ENCODE data around the gene SOX5. TPM values are rescaled to one million over a fixed set of nuclear protein-coding genes. Genes with fewer than 3 reads are reported as not detected.

SOX5 gene
- total and polyA plus RNA-seq, 9 of the 15 experiments (the other 6 are each of a cell fraction or from before 2014, with no cell fraction given) = 8.3 to 16.5 (median 11.9) TPM

- Histone ChIP-seq H3K9ac (ENCODE audit: insufficient read depth in 1 of 2, low read depth in 2 of 2, low read length in 2 of 2) (no peak overlapping the region), H3K27ac (ENCODE audit: extremely low read depth, low read depth, low read length) (no peak overlapping the region), H3K36me3 (ENCODE audit: control insufficient read depth, insufficient read depth, low read length) (no peaks in the 10 kb centered on the region), H3K9me1 (ENCODE audit: control insufficient read depth, insufficient read depth, low read length) (no peaks in the 10 kb centered on the region), H2AFZ (ENCODE audit: low read depth, low read length) (peak overlapping the region; percentile 71), H3K9me3 (replicated peaks; ENCODE audit: control insufficient read depth, insufficient read depth, low read depth, low read length) (no peaks in the 10 kb centered on the region; the same call in 1 of the 2 replicates), H3K79me2 (ENCODE audit: control insufficient read depth, insufficient read depth, low read length) (no peaks in the 10 kb centered on the region), H3K4me1 (replicated peaks in 1 of 2; ENCODE audit: control insufficient read depth in 2 of 2, insufficient read depth in 2 of 2, low read length in 2 of 2) (peaks cover 0 to 28% of the 10 kb centered on the region in 2 experiments; a peak in 3 of 5 replicates), H3K4me3 (no peak overlapping the region), H3K27me3 (ENCODE audit: control insufficient read depth in 2 of 2, insufficient read depth in 2 of 2, low read length in 2 of 2) (no peaks in the 10 kb centered on the region), H3K4me2 (ENCODE audit: insufficient read depth, low read length) (no peak overlapping the region), H4K20me1 (replicated peaks; ENCODE audit: control insufficient read depth, insufficient read depth, low read length) (no peaks in the 10 kb centered on the region)
- intact Hi-C loops (cut with micrococcal nuclease) = loop anchor here (5.0 kb wide), 1 partner anchor 167 kb away; no protein-coding TSS in a partner anchor
- POLR2A ChIA-PET = no interaction called here
- 73% methylated on average over 4 of the region's 4 CpGs for WGBS (ENCODE audit: insufficient coverage, low coverage, missing lambda C conversion rate)
- in situ Hi-C loops (cut with MboI) = no loop called here
- CTCF ChIA-PET (ENCODE audit: low intra/inter-chr PET ratio) = no interaction called here
- TF ChIP-seq ARID2 (IDR thresholded peaks at IDR 0.05) (no peak), KDM4B (IDR thresholded peaks at IDR 0.05; ENCODE audit: borderline replicate concordance in 2 of 2, low read depth in 1 of 2) (no peak), MITF (IDR thresholded peaks at IDR 0.05) (no peak), HSF4 (CRISPR knock-in tag; IDR thresholded peaks at IDR 0.05; ENCODE audit: borderline replicate concordance) (no peak), NELFE (IDR thresholded peaks at IDR 0.05; ENCODE audit: insufficient read depth, insufficient read length) (no peak), TSHZ1 (CRISPR knock-in tag; IDR thresholded peaks at IDR 0.05) (no peak), ZNF764 (CRISPR knock-in tag; IDR thresholded peaks at IDR 0.05; ENCODE audit: low read depth) (no peak), ATF6 (CRISPR knock-in tag; IDR thresholded peaks at IDR 0.05) (no peak), GATAD2A (IDR thresholded peaks at IDR 0.05) (no peak), HES1 (IDR thresholded peaks at IDR 0.05; ENCODE audit: low read depth) (no peak), GTF2E2 (tag; IDR thresholded peaks at IDR 0.05) (no peak), LARP7 (IDR thresholded peaks at IDR 0.05) (no peak), ZNF766 (CRISPR knock-in tag; conservative IDR thresholded peaks at IDR 0.05) (no peak), BCOR (IDR thresholded peaks at IDR 0.05) (no peak), GABPB2 (CRISPR knock-in tag; conservative IDR thresholded peaks at IDR 0.05) (no peak), HNRNPUL1 (IDR thresholded peaks at IDR 0.05; ENCODE audit: low read length) (no peak), MAFK (IDR thresholded peaks at IDR 0.05; ENCODE audit: low read length) (no peak), NFIC (IDR thresholded peaks at IDR 0.05) (no peak)
- ATAC-seq (no peak), DNase-seq (ENCODE audit: extremely low read depth in 1 of 4, low spot score in 3 of 4) (no peak), FAIRE-seq (no peak)
- no TSS peak for BruUV-seq (replicated peaks)
Measured at GRCh38 chr12:23889069-23889440, 60.4 kb downstream of the SOX5 start.
